Endometrial microvascular endothelial cells (primary cell): ENCODE data around the gene PDCD6IP. TPM values are rescaled to one million over a fixed set of nuclear protein-coding genes. Genes with fewer than 3 reads are reported as not detected.

Experiments
- in situ Hi-C: cut with HindIII; loops from 2 replicates; pipeline ENCODE4 v1.10.0; 2017; ENCODE audit warnings: low sequenced_read_pairs, low pct_unique_long_range_greater_than_20kb; ENCODE audit errors: inconsistent ontology term
- total RNA-seq: library from RNA; depleted of rRNA; stranded (reverse); fragments of >200 nt; gene quantifications from one replicate; pipeline ENCODE4 v1.2.3, GENCODE V29; 2015; ENCODE audit errors: inconsistent ontology term

PDCD6IP gene
- total RNA-seq, 1 donor from 2014 or later: 260 TPM

GRCh38 chr3:33790091-33790490 is 8.3 kb upstream of the PDCD6IP start:
- in situ Hi-C loops: no loop called here

DNA sequence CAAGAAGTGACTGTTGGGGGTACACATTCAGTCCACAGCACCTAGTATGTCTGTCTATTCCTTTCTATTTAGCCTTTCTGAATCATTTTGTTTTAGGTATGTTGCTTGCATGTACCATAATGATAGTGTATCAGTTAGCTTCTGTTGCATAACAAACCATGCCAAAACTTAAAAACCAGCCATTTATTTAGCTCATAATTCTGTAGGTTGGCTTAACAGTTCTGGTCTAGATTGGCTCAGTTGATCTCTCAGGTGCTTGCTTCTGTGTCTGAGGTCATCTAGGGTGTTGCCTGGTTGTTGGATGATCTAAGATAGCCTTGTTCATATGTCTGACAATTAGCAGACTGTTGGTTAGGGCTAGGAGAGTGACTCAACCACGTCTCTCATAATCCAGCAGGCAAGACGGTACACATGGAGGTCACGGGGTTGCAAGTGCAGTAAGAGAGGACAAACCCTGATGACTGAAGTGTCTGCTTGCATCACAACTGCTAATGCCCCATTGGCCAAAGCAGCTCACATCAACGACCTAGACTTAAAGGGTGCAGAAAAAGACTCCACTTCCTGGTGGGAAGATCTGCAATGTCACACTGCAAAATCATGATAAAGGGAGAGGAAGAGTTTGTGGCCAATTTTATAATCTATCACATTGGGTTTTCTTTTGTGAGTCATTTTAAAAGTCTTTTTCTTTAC is 6.8 kb upstream of the PDCD6IP start:
- in situ Hi-C loops: no loop called here

- in situ Hi-C loops: no loop called here
These were observed 6.1 kb upstream of the PDCD6IP start for GRCh38 chr3:33792167-33792892.

- in situ Hi-C loops: no loop called here
These were observed 3.3 kb upstream of the PDCD6IP start for GRCh38 chr3:33795131-33795530.

GRCh38 chr3:33795856-33796536 is 2.4 kb upstream of the PDCD6IP start:
- in situ Hi-C loops: no loop called here

- in situ Hi-C loops: no loop called here
These were observed 365 bp upstream of the PDCD6IP start for GRCh38 chr3:33798113-33798417.

- in situ Hi-C loops: no loop called here
These were observed 747 bp downstream of the PDCD6IP start for GRCh38 chr3:33799202-33799551.

- in situ Hi-C loops: no loop called here
These were observed 4.8 kb downstream of the PDCD6IP start for GRCh38 chr3:33803252-33803651.

GRCh38 chr3:33803894-33804526 is 5.6 kb downstream of the PDCD6IP start:
- in situ Hi-C loops: no loop called here

DNA sequence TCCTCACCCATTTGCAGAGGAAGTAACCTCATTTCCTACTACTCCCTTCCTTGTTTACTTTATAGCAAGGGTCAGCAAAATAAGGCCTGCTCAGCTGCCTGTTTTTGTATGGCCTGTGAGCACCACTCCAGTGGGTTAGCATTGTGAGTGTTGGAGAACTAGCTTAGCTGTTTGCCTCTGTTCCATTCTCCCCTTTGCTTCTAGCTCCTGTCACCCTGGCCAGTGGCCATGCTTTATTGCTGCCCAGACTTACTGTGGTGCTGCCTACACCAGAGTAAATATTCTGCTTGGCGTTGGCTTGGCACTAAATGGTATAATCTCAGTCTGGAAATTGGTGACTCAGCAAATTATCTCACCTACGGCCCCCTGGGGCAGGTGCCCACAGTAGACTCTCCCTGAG is 8.8 kb downstream of the PDCD6IP start:
- in situ Hi-C loops: no loop called here

DNA sequence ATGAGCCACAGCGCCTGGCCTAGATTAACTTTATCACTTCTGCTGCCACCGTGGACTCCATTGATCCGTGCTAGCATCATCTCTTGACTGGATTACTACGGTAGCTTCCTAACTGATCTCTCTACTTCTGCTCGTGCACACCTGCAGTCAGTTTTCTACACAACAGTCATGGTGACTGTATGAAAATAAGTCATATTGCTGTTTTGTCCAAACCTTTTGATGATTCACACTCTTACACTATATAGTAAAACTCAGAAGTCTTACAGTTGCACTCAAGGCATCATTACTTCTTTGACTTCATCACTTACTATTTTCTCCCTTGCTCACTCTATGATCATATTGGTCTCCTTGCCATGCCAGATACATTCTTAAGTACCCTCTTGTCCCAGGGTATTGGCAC is 10.1 kb downstream of the PDCD6IP start:
- in situ Hi-C loops: no loop called here

- in situ Hi-C loops: no loop called here
These were observed 12.1 kb downstream of the PDCD6IP start for GRCh38 chr3:33810545-33810944.

- in situ Hi-C loops: no loop called here
These were observed 23.6 kb downstream of the PDCD6IP start for GRCh38 chr3:33821989-33822388.

DNA sequence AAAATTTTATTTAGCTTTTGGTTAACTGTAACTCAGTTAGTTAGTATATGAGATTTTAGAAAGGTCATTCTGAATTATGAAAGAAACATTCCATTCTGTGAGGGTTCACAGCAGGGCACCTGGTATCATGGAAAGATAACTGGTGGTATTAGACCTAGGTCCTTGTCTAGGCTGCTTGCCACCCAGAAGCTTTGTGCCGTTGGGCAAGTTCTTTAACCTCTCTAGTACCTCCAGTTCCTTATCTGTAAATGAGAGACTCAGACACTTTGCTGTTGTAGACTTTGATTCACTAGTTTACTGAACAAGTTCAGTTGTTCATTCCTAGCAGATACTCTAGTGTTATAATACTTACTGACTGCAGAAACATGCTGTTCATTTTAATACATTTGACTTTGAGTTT is 25.4 kb downstream of the PDCD6IP start:
- in situ Hi-C loops: no loop called here

DNA sequence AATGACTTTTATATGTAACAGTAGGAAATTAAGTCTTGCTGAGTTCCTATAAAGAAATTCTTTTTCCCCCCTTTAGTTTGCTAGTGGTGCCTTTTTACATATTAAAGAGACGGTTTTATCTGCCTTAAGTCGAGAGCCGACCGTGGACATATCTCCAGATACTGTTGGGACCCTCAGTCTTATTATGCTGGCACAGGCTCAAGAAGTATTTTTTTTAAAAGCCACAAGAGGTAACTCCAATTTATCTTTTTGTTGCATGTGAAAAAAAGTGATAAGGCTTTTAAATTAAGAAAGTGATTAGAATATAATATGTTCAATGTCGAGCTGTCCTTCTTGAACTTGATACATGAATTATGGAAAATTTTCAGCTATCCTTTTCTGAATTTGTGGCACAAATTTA is 26.7 kb downstream of the PDCD6IP start:
- in situ Hi-C loops: no loop called here

GRCh38 chr3:33826206-33826605 is 27.8 kb downstream of the PDCD6IP start:
- in situ Hi-C loops: no loop called here

DNA sequence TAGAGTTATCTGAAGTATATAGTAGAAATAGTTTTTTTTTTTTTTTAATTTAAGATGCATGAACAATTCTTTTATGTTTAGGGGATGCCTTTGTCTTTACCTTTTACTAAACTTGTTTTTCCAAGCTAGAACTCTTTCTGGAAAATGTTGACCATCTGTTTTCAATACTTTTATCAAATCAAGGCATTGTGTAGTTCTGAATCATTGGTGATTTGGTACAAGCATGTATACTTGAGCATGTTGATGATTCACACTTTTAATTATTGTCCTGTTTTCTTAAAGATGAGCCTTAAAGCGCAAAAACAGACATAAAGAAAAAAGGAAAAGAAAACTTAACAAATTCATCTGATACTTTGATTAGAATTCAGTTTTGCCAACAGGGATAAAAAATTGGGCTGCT is 28.3 kb downstream of the PDCD6IP start:
- in situ Hi-C loops: no loop called here

DNA sequence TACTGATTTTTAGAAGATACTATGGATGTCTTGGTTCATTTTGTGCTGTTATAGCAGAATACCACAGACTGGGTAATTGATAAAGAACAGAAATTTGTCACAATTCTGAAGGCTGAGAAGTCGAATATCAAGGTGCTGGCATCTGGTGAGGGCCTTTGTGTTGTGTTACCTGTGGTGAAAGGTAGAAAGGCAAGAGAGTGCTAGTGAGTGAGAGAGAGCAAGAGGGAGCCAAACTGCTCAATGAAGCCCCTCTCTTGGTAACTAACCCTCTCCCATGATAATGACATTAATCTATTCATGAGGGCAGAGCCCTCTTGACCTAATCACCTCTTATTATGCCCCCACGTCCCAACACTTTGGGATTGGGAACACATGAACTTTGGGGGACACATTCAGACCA is 31.3 kb downstream of the PDCD6IP start:
- in situ Hi-C loops: no loop called here

- in situ Hi-C loops: no loop called here
These were observed 32.6 kb downstream of the PDCD6IP start for GRCh38 chr3:33831053-33831452.
